22Rv1 (cell line): Measurements from ENCODE around the gene PMVK.

Source experiments
- CTCF ChIP-seq: fragments of 450-650 bp; IDR thresholded peaks from 2 replicates; pipeline ENCODE4 v1.5.1; 2017; ENCODE audit warnings: mild to moderate bottlenecking
- ZFX ChIP-seq: fragments of 450-650 bp; IDR thresholded peaks from 2 replicates; pipeline ENCODE4 v1.6.1; 2017; ENCODE audit warnings: antibody characterized with exemption, borderline replicate concordance

GRCh38 chr1:154896771-154897286, 39.7 kb downstream of the PMVK start:
- TF ChIP-seq CTCF (no peak), ZFX (no peak)
